B cell (primary cell): ENCODE measurements around the gene CALML6.

Experiments used
- EZH2 ChIP-seq: IDR thresholded peaks from 2 replicates; pipeline ENCODE4 v1.6.1; 2012; ENCODE audit warnings: borderline replicate concordance, low read depth, mild to moderate bottlenecking, moderate library complexity, low read length; ENCODE audit not compliant: insufficient read depth, poor library complexity, severe bottlenecking
- TF ChIP-seq, protein P1 (sequence below): fragments of 200-600 bp; IDR thresholded peaks from one replicate; pipeline ENCODE4 v1.8.0; 2022; ENCODE audit warnings: antibody characterized with exemption, mild to moderate bottlenecking

DNA sequence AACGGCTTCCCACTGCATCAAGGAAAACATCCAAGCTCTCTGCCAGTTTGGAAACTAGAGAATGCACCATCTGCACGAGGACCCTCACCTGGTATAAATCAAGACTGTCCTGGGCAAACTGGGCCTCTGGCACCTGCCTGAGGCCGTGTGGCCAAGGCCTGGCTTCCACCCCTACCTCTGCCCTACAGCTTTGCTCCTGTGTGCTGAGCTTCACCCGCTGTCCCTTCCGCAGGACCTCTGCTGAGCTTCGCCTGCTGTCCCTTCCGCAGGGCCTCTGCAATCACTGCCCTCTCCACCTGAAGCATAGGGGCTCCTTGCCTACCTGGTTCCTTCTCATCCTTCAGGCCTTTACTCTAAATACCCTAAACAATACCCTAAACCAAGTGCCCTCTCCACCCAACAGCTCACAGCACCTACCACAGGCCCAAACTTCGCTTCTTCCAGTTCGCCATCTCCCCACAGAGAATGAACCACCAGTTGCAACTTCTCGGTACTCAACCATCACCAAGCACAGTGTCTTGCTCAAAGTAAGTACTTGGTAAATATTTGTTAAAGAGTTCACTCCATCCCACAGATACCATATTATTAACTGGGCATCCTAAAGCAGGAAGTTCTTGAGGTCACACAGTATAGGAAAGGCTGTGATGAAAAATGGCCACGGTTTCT, 42.6 kb upstream of the CALML6 start:
- TF ChIP-seq, protein P1, sequence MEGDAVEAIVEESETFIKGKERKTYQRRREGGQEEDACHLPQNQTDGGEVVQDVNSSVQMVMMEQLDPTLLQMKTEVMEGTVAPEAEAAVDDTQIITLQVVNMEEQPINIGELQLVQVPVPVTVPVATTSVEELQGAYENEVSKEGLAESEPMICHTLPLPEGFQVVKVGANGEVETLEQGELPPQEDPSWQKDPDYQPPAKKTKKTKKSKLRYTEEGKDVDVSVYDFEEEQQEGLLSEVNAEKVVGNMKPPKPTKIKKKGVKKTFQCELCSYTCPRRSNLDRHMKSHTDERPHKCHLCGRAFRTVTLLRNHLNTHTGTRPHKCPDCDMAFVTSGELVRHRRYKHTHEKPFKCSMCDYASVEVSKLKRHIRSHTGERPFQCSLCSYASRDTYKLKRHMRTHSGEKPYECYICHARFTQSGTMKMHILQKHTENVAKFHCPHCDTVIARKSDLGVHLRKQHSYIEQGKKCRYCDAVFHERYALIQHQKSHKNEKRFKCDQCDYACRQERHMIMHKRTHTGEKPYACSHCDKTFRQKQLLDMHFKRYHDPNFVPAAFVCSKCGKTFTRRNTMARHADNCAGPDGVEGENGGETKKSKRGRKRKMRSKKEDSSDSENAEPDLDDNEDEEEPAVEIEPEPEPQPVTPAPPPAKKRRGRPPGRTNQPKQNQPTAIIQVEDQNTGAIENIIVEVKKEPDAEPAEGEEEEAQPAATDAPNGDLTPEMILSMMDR = no peak
- no peak for TF ChIP-seq EZH2
